HG03457 (cell line): ENCODE results near the gene NDUFAF8.

Experiments used
- ATAC-seq: cut with Tn5 transposase; IDR thresholded peaks from one replicate; pipeline ENCODE4 v1.9.1; 2021; ENCODE audit warnings: moderate number of reproducible peaks; ENCODE audit not compliant: unreplicated experiment

NDUFAF8 gene

DNA sequence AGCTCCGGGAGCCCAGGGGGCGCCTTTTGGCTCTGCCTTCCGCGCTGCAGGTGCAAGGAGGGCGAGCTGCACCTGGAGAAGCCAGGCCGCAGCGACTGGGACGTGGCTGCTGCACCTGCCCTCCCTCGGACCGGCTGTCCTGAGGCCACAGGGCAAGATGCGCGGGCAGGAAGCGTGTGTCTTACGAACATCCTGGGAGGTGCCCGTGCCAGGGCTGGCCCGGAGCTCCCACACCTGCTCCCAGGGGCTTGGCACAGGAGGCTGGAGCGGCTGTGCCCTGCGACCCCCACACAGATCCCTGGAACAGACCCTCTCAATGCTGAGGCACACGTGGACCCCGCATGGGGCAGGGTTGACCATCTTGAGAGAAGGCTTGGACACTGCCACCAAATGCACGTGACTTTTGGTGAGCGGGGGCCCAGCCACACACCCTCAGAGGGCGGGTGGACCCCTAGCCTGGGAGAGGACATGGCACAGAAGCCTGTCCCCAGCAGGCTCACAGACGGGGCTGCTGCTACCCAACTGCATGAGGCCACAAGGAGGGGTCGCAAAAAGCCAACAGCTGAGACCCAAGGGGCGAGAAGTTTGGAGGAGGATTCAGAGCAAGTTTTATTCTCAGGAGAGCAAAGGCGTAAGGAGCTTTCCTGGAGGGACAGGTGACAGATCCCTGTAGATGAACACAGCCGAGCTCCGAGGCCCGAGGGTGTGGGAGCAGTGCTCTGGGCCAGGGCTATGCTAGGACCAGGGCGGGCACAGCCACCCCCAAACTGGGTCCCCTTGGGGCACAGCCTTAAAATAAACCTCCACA, 11.4 kb downstream of the NDUFAF8 start:
- no peak for ATAC-seq

DNA sequence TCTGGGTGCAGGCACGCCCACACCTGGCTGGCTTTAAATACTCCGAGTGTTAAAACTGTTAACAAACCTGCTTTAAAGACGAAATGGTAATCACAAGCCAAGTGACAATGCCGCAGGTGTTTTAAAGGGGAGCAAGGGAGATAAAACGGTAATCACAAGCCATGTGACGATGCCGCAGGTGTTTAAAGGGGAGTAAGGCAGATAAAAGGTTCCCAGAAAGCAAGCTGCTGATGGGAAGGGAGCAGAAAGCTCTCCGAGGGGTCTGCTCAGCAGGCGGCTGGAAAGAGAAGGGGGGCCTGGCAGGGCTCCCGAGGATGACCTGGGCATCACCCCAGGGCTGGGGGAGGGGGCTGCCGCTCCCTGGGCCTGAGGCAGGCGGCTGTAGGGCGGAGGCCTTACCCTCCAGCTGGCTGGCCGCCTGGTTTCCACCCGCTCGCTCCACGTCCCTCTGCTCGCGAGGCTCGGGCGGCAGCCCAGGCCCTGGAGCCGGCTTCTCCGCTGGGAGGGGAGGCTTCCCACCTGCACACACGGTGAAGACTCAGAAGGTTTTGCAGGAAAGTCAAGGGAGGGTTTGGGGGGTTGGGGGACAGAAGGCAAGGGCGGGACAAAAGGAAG, 12.1 kb downstream of the NDUFAF8 start:
- ATAC-seq: no peak

DNA sequence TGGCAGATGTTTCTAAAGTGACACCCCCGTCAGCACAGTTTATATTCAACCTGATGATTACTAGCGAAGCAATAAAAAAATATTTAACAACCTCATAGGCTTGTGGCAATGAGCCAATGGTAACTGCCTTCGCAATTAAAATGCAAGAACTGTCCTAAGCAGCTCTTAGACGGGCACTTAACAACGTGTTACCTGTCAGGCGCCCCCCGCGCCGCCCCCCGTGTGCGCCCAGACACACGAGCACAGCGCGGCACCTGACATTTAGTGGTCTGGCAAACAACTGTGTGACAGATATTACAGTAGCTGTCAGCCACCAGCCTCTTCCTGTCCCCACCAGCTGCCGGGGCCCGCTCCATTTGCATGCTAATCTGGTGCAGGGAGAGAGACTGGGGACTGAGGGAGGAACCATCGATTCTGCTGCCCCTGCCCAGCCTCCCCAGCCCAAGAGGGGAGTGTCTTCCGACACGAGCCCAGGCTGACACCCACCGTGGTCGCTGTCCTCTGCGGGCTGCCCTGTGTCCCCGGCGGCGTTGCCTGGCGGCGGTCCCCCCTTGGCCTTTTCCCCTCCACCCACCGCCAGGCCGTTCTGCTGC, 12.7 kb downstream of the NDUFAF8 start:
- ATAC-seq: no peak

DNA sequence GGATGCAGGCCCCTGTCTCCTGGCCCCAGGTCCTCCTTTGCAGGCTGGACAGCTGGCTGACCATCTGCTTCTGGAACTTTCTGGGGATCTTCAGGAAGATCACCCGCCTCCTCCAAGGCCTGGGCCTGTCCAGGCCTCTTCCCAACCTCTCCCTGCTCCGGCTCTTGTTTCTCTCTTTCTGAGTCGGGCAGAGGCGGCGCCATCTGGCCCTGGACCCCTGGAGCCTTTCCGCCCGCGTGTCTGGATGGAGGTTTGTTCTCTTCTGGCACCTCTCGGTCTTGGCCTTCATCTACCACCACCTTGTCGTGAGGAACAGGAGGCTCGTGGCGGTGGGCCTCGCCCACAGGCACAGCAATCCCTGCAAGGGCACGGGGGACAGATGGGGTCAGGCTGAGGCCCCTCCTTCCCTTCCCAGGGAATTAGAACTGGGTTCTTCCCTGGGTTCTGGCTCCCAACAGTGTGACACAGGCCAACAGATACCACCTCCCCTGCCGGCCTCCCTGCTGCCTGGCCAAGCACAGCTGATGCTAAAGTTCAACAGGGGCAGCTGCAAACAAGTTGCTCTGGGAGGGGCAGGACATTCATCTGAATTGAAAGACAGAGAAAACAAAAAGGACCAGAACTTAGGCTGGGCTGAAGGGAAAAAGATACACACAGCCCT, 13.3 kb downstream of the NDUFAF8 start:
- no peak for ATAC-seq

DNA sequence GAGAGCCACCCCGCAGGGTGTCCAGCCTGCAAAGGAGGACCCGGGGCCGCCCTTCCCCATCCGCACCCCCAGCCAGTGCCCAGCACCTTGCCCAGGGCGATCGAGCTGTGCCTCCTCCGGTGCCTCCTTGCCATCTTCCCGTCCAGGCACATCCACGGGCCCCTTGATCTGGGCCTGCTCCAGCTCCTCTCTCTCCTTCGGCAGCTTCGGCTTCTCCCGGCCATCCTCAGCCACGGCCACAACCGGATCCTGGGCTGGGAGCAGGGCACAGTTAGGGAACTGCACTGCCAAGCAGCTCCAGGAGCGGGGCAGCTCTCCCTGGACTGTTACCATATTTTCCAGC, 13.8 kb downstream of the NDUFAF8 start:
- ATAC-seq: no peak

DNA sequence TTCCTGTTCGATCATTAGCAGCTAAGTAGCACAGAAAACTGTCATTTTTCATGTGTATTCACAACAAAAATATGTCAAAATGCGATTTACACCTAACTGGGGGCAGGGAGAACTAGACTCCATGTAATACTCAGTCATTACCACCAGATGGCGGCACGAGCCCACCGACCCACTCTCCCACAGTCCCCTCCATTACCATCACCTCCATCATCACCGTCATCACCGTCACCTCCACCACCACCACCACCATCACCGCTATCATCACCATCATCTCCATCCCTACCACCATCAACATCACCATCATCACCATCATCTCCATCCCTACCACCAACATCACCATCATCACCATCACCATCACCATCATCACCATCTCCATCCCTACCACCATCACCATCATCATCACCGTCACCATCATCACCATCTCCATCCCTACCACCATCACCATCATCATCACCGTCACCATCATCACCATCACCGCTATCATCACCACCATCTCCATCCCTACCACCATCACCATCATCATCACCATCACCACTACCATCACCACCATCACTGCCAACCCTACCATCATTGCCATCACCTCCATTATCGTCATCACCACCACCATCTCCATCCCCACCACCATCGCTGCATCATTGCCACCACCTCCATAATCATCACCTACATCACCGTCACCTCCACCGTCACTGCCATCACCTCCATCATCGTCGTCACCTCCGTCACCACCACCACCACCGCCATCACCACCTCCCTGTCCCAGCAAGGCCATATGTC, 14.4 kb downstream of the NDUFAF8 start:
- ATAC-seq: no peak

DNA sequence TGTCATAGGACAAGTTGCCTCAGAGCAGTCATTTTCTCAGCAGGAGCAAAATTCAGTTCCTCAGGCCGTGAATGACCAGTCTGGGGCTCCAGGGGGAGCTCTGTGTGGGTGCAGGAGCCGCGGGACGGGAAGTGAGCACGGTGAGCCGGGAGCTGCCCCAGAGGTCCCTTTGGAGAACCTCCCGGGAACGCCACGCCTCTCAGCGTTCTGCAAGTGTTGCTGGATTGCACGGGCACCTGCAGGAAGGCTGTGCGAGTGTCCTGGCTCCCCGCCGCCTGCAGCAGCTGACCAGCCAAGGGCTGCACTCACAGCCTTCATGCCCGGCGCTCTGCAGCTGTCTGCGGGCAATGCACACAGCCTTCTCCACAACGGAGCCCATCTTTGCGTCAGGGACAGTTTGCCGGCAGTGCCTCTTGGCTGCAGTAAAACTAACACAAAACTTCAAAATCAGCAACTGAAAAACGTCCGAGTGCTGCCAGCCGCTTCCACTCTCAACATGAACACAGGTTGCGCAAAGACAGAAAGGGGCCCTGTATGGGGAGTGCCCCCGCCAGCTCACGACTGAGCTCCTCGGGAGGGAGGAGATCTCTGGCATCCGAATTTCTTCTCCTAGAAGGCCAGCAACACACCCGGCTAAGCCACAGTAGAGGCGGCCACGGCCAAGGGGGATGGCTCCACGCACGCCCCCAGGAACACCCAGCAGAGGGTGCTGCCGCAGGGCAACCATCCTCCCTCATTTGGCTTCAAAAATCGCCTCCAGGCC, 16.0 kb downstream of the NDUFAF8 start:
- ATAC-seq: no peak

DNA sequence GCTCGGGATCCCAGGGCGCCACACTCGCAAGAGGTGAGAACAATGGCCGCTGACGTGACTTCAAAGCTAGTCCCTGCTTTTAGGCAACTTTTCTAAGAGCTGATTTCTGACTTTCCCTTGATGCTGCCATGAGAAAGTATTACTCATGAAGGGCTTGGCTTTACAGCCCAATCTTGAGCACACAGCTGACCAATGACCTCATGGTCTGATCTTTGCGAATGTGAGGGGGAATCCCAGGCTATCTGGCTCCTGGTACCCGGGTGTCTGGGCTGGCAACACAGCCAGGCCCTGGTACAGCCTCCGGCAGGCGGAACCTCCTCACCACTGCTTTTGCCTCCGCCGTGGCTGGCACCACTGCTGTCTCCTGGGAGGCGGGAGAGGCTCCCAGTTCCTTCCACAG, 17.5 kb downstream of the NDUFAF8 start:
- ATAC-seq: no peak

DNA sequence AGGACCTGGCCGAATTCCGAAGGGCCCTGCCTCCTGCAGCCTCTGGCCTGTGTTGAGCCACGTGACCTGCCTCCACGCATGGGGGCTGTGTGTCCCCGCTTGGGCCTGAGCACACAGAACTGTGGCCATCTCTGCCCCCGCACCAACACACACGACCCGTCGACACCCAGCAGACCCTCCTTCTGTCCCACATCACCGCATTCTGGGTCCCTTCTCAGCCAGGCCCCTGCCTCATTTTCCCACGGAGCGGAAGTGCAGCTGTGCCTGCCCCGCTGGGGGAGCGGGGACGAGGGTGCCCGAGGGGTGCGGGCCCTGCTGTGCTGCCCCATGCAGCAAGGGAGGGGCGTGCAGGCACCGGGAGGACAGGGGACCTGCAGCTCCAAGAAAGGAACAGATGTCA, 18.4 kb downstream of the NDUFAF8 start:
- no peak for ATAC-seq

DNA sequence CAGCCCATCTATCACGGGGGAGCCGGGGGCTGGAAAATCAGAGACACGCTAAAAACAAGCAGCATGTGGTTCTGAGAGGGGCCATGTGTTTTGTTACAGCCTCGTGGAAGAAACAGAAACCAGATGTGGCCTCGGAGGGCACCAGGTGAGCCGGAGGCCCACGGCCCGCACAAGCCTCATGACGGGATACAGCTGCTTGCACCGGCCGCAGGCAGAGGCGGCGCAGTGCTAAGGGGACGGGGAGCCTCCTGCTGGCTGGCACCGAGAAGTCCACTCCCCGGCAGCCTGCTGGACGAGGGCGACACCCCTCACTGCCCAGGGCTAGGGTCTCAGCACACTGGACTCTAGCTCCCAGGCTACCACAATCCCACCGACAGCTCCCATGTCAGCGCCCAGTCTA, 19.2 kb downstream of the NDUFAF8 start:
- no peak for ATAC-seq

DNA sequence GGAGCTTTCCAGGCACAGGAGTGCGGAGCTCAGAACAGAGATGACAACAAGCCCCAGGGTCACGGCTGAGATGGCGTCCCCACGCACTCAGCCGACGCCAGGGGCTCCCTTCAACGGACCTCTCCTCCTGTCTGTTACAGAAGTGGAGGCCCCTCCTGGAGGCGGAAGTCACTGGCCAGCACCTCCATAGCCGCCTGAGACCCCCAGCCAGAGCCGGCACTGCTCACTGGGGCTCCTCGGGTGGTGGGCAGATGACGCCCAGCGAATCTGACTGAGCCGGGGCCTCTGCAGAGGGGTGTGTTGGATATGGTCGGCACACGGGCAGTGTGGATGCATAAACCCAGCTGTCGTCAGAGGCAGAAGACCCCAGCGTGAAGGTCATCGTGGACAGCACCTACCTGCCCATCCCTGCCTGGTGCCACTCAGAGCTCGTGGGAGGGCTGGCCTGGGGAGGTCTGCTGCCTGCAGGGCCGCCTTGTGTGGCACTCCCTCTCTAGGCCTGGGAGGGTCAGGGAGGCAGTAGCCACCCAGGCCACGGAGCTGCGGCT, 20.0 kb downstream of the NDUFAF8 start:
- no peak for ATAC-seq

DNA sequence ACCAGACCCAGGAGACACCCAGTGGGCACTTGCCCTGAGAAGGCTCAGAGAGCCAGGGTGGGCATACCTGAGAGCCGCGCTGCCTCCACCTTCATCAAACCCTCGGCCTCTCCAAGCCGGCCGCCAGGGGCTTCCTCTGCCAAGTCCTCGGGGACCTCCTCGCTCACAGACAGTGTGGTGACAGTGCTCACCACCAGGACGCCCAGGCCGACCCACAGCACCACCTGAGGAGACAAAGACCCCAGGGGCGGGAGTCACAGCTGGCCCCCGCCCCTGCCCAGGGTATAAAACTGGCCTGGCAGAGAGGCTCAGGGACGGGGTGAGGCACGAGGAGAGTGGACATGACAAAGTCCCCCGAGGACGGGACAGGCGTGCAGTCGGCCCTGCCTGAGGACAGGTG, 21.1 kb downstream of the NDUFAF8 start:
- ATAC-seq: no peak

DNA sequence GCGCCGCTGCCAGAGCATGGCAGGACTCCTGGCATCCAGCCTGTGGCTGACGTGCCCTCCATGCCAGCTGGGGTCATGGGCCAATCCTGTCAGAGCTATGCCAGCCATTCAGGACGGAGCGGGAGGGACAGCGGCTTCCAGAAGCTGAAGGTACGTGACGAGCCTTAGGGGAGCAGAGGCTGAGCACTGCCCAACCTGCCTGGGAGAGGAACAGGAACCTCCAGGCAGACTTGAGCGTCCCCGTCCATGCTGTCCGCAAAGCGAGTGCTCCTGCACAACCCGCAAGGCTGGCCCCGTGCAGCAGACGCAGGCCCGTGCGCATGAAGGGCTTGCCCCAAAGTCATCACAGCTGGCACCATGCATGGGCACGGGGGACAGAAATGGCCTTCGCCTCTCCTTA, 21.5 kb downstream of the NDUFAF8 start:
- no peak for ATAC-seq

DNA sequence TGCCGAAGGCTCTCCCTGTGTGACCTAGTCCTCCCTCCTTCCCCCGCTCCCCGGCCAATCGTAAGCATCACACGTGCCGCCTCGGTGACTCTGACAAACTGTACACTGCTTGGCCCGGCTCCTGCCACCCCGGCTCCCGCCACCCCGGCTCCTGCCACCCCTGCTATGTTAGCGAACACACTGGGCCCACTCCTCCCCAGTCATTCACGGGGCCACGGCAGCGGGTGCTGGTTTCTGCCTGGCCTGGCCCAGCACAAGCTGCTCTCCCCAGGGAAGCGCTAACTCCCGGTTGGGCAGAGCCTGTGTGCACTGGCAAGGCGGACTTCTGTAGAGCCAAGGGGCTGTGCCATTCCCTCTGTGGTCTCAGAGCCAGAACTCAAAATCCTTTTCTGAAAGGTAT, 22.0 kb downstream of the NDUFAF8 start:
- ATAC-seq: no peak

DNA sequence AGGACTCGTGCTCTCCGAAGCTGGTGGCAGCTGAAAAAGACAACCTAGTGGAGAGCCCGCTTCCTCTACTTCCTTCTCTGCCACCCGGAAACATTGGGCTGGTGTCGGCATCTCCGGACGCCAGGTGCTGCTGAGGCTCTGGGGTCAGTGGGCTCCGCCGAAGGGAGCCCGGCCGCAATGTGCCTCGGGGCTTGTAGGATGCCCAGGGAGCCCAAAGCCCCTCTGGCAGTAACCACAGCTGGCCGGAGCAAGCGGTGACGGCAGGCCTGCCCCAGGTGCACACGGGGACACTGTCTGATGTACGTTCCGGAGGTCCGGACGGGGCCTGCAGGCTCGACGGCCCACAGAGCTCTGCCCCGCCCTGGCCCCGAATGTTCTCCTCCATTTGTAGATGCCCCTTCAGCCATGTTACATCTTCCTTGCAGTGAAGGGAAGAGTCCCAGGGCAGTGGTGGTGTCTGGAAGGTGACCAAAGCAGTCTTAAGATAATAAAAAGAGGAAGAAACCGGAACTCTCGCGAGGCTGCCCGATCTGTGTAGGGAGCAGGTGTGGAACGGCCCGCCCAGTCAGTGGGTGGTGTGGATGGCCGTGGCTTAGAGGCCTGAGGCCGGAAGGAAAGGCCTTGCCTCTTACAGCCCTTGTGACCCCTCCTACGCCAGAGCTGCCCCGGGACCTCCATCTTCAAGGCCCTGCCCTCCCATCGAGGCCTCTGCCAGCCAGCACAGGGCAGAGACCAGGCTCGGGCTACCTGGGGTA, 22.6 kb downstream of the NDUFAF8 start:
- no peak for ATAC-seq

DNA sequence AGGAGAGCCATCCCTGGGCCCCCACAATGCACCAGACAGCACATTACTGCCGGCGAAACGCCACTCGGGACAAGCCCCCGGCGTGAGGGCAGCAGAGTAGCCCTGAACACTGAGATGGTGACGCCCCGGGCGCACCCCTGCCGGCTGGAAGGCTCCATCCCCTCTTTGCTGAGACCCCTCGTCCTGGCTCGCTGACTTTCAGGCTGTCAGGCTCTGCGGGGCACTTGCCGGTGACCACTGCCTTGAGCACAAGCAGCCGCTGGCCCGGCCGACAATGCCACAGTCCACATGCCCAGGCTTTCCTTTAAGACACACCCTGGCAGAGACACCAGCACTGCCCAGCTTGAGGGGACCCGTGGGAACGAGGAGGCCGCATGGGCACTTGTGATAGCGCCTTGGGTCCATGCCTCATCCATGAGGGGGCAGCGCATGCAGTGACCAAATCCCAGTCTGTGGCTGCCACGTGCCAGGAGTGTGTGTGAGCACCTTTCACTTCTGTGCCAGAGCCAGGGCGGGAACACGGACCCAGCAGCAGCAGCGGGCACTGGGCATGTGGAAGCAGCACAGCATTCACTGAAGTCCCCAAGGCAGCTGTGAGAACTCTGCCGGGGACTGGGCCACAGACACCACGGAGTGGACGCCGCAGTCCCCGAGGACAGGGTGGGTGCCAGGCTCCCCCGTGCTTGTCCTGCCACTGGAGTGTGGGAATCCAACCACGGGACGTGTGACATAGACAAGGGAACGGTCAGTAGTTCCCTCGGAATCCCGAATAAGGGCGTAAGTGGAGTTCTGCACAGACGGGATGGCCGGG, 24.5 kb downstream of the NDUFAF8 start:
- no peak for ATAC-seq

DNA sequence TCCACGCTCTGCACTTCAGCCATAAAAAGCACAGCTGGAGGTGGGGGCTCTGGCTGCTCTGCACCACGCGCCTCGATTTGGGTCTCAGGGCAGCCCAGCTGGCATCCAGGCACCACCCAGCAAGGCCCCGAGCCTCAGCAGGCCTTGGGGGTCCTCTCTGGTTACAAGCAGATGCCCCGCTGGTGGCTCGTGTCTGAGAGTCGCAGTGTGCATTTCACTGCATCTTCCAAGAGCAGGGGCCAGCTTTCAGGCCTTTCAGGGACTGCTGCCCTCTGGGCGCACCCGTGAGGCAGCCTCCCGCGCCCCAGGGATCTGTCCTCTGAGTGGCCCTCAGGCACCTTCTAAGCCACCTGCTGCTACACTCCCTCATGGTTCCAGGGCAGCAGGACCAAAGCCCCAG, 25.5 kb downstream of the NDUFAF8 start:
- ATAC-seq: no peak

DNA sequence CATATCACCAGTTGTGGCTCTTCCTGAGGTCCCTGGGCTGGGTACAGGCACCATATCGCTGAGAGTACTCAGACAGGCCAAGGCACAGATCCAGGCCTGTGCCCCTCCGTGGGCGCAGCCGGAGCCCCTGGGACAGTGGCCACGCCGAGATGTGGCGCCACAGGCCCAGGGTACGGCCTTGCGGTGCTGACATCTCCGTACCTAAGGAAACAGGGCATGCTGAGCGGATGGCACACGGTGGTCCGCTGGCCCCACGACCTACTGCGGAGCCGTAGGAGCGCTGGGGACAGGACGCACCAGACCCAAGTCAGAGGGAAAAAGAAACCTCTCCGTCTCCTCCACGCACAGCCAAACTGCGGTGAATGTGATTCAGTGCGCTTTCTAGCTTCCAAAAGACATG, 26.5 kb downstream of the NDUFAF8 start:
- ATAC-seq: no peak
